ENCODE measurements around the gene CNTNAP5.

- TF ChIP-seq CTCF (IDR thresholded peaks at IDR 0.05; ENCODE audit: low read depth, low read length) (no peak), EZH2phosphoT487 (IDR thresholded peaks at IDR 0.05; ENCODE audit: low read depth) (no peak)
Measured at GRCh38 chr2:124489686-124490085, 464.6 kb downstream of the CNTNAP5 start.
